Heart left ventricle (tissue), 16 donors: Measurements from ENCODE around the gene PRLH. TPM values are rescaled to one million over a fixed set of nuclear protein-coding genes. Genes with fewer than 3 reads are reported as not detected.
A peak's percentile ranks its signal among the peaks of the same experiment; 100 is the strongest.

ENCODE experiments used
- ATAC-seq, 4 donors: fragments of 200-7000 bp; cut with Tn5 transposase; one replicate each; pipeline ENCODE4 v1.9.1; 2020 to 2022; ENCODE audit warnings: moderate library complexity in 4 of 4, mild to moderate bottlenecking in 3 of 4, moderate number of reproducible peaks in 1 of 4
- DNase-seq, 5 donors: peaks; one replicate each; pipeline ENCODE4 v3.0.0-alpha.2; 2020
- H3K27ac ChIP-seq, 12 donors: fragments of 200-600 bp; sonication (generic) in 4 of 12; one replicate each; pipeline versions ENCODE4 v1.5.0 to v1.8.0; 2016 to 2022; ENCODE audit warnings: mild to moderate bottlenecking in 2 of 12
- H3K27me3 ChIP-seq, 9 donors: fragments of 200-600 bp; sonication (generic) in 2 of 9; one replicate each; pipeline versions ENCODE4 v1.5.1 to v1.8.0; 2016 to 2022; ENCODE audit warnings: mild to moderate bottlenecking in 3 of 9
- H3K36me3 ChIP-seq, 9 donors: fragments of 200-600 bp; sonication (generic) in 2 of 9; one replicate each; pipeline versions ENCODE4 v1.5.0 to v1.8.0; 2018 to 2022; ENCODE audit warnings: mild to moderate bottlenecking in 2 of 9
- H3K4me1 ChIP-seq, 12 donors: fragments of 200-600 bp; sonication (generic) in 4 of 12; one replicate each; pipeline versions ENCODE4 v1.5.0 to v1.8.0; 2016 to 2022; ENCODE audit warnings: mild to moderate bottlenecking in 3 of 12
- H3K4me3 ChIP-seq, 12 donors: fragments of 200-600 bp; sonication (generic) in 4 of 12; one replicate each; pipeline versions ENCODE4 v1.5.0 to v1.8.0; 2017 to 2022; ENCODE audit warnings: mild to moderate bottlenecking in 9 of 12, moderate library complexity in 4 of 12
- H3K9me3 ChIP-seq, 12 donors: fragments of 200-600 bp; sonication (generic) in 4 of 12; one replicate each; pipeline versions ENCODE4 v1.5.0 to v1.8.0; 2016 to 2022; ENCODE audit warnings: mild to moderate bottlenecking in 1 of 12
- POLR2A ChIP-seq, 2 donors: fragments of 450-650 bp; IDR thresholded peaks; one replicate each; pipeline ENCODE4 v1.6.1; 2017; ENCODE audit warnings: antibody characterized with exemption in 2 of 2, mild to moderate bottlenecking in 2 of 2, moderate library complexity in 2 of 2
- whole genome bisulfite sequencing, 4 donors: extraction: QIAGEN DNeasy Blood & Tissue Kit in 2 of 4; methylation state at CpG; one replicate each; pipeline versions ENCODE4 v1.1.5 to v1.1.7; 2013 to 2018; 5-methylcytosine and 5-hydroxymethylcytosine counted together
- intact Hi-C, 10 donors: fragments of 100-400 bp; cut with DNase I; formaldehyde crosslinking; loops; one replicate each; pipeline versions ENCODE4 v1.11.1 to v1.14.2; 2022
- polyA plus RNA-seq, 2 donors: library from polyadenylated mRNA; stranded (reverse); fragments of 200-250 nt; gene quantifications; one replicate each; pipeline ENCODE4 v1.2.3, GENCODE V29; 2013
- total RNA-seq, 9 donors: library from RNA; depleted of rRNA in 2 of 9; stranded (reverse); fragments of >200 nt in 2 of 9; fragmentation: NEBNext Ultra II Directional in 3 of 9; extraction: Animal tissue kit (Norgen Biotek cat#: 25700) in 3 of 9; gene quantifications; one replicate each; pipeline versions ENCODE4 v1.1.0 to v1.2.4, GENCODE V29; 2016 to 2023
- TF ChIP-seq, protein P1 (sequence below), 12 donors: fragments of 200-600 bp; sonication (generic) in 4 of 12; IDR thresholded peaks; one replicate each; pipeline versions ENCODE4 v1.5.0 to v1.8.0; 2018 to 2022; ENCODE audit warnings: antibody characterized with exemption in 12 of 12, mild to moderate bottlenecking in 5 of 12
- donor health status: ischemic (EF 13 %, LVEDD 7.1; RV severe dilation, severe dysfunction).
- donor health status: healthy with polysubstance abuse.
- donor health status: DM: no; HTN: yes; CAD: no.
- donor health status: DM: no; HTN: no; CAD: no.
- donor health status: ischemic (EF 25% LVEDD 6.9; RV normal size, moderate dysfunction).
- donor health status: ischemic (EF 25% LVEDD 5.7; RV mildly dilated, moderate dysfunction).
- donor health status: healthy.
- donor health status: DM: yes; HTN: yes; CAD: no.
- donor health status: ischemic (EF 35%, LVEDD 5.7; RV mildly dilated, moderate dysfunction).
- donor health status: nonischemic (EF 11% LVEDD 7.7; RV severe dilation, severe dysfunction).
- donor health status: DM: yes; HTN: yes; CAD: no.
- donor health status: PGD.
- donor health status: ischemic (EF 29% LVEDD 5.4; RV normal size, mild dysfunction).
- donor health status: nonischemic (EF 23%, LVEDD 6.1; RV moderate dilation, normal function).

Gene PRLH
- total and polyA plus RNA-seq, 11 donors: not detected

DNA sequence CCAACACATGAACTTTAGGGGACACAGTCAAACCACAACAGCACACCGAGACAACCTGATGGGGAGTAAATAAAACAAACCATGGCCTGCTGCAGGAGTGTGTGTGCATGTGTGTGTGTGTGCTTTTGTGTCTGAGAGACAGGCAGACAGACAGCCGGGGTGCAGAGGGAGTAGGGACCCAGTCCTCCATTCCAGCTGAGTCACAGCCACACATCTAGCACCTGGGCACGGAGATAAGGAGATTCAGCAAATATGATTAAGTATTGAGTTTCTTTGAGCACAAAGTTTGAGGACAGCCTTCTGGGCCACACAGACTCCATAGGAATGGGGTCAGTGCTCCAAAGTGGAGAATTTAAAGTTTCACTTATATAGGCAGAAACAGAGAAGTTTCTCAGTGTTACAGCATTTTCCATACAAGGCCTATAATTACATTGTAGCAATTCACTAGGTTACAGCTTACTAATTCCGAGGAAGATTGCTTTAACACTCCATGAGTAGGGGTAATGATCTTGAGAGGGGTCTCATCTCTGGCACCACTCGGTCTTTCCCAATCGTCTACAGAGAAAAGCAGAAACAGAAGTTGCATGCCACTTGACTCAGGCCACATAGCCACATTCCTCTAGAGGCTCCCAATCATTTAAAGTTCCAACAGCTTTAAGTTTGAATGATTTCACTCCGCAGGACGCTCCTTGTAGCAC is 30.8 kb upstream of the PRLH start:
- no peaks in the 10 kb centered on the region for H3K9me3 ChIP-seq
- intact Hi-C loops: no loop called here
- no peak overlapping the region for H3K27ac ChIP-seq
- H3K4me1 ChIP-seq: peaks cover 0 to 11% (median 7%) of the 10 kb centered on the region in 12 donors
- peaks cover 0 to 9% (median 0%) of the 10 kb centered on the region in 9 donors for H3K36me3 ChIP-seq
- TF ChIP-seq, protein P1, sequence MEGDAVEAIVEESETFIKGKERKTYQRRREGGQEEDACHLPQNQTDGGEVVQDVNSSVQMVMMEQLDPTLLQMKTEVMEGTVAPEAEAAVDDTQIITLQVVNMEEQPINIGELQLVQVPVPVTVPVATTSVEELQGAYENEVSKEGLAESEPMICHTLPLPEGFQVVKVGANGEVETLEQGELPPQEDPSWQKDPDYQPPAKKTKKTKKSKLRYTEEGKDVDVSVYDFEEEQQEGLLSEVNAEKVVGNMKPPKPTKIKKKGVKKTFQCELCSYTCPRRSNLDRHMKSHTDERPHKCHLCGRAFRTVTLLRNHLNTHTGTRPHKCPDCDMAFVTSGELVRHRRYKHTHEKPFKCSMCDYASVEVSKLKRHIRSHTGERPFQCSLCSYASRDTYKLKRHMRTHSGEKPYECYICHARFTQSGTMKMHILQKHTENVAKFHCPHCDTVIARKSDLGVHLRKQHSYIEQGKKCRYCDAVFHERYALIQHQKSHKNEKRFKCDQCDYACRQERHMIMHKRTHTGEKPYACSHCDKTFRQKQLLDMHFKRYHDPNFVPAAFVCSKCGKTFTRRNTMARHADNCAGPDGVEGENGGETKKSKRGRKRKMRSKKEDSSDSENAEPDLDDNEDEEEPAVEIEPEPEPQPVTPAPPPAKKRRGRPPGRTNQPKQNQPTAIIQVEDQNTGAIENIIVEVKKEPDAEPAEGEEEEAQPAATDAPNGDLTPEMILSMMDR (IDR thresholded peaks at IDR 0.05): no peak
- no peak for TF ChIP-seq POLR2A (IDR thresholded peaks at IDR 0.05)
- 91 to 95% (median 93%) methylated on average over 8 of the region's 8 CpGs for WGBS, 4 donors
- ATAC-seq (no peak), DNase-seq (no peak)
- no peak overlapping the region for H3K4me3 ChIP-seq
- no peaks in the 10 kb centered on the region for H3K27me3 ChIP-seq

GRCh38 chr2:237536083-237536415 is 30.3 kb upstream of the PRLH start:
- peaks cover 0 to 9% (median 0%) of the 10 kb centered on the region in 9 donors for H3K36me3 ChIP-seq
- no peak overlapping the region for H3K4me3 ChIP-seq
- no peak overlapping the region for H3K27ac ChIP-seq
- intact Hi-C loops: no loop called here
- DNase-seq (no peak), ATAC-seq (no peak)
- no peaks in the 10 kb centered on the region for H3K9me3 ChIP-seq
- WGBS, 4 donors: 75 to 96% (median 93%) methylated on average over 5 of the region's 5 CpGs
- H3K4me1 ChIP-seq: peaks cover 0 to 16% (median 12%) of the 10 kb centered on the region in 12 donors
- no peak for TF ChIP-seq POLR2A (IDR thresholded peaks at IDR 0.05)
- TF ChIP-seq, protein P1 (IDR thresholded peaks at IDR 0.05): no peak
- no peaks in the 10 kb centered on the region for H3K27me3 ChIP-seq

GRCh38 chr2:237536617-237537016 is 29.8 kb upstream of the PRLH start:
- Histone ChIP-seq H3K4me1 (peaks cover 0 to 20% (median 16%) of the 10 kb centered on the region in 12 donors), H3K27ac (no peak overlapping the region), H3K27me3 (no peaks in the 10 kb centered on the region), H3K4me3 (no peak overlapping the region), H3K9me3 (no peaks in the 10 kb centered on the region), H3K36me3 (peaks cover 0 to 9% (median 0%) of the 10 kb centered on the region in 9 donors)
- DNase-seq: no peak
- intact Hi-C loops: no loop called here
- WGBS, 4 donors: 89 to 96% (median 94%) methylated on average over 9 of the region's 9 CpGs
- no peak for ATAC-seq
- TF ChIP-seq, protein P1 (IDR thresholded peaks at IDR 0.05): no peak
- no peak for TF ChIP-seq POLR2A (IDR thresholded peaks at IDR 0.05)

DNA sequence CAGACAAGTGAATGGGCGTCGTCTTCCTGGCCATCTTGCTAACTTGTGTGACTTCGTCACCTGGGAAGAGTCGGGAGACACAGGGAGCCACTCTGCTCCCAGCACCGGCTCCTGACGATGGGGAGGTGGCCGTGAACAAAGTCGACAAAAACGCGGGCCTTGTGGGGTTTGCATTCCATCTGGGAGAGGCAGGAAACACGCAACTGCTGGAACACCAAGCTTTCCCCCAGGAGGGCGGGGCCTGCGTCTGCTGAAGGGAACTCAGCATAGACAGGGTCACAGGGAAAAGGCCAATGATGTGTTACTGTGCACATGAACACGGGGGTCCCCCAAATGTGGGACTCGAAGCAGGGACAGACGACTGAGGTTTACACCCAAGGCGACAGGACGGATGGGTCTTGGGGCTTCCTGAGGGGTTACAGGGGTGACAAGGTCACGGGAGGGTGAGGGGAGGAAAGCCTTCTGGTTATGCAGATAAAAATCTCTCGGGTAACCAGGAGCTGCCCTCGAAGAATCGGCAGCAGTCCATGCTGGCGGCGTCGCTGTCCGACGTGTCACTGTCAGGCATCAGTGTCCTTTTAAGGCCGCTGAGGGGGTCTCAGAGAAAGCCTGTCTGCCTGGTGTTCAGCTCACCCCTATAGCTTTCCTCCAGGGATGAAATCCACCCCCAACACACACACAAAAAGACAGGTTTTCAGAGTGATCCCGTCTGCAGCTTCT is 28.2 kb upstream of the PRLH start:
- peaks cover 0 to 20% (median 16%) of the 10 kb centered on the region in 12 donors for H3K4me1 ChIP-seq
- H3K27ac ChIP-seq: no peak overlapping the region
- TF ChIP-seq POLR2A (IDR thresholded peaks at IDR 0.05): no peak
- TF ChIP-seq, protein P1 (IDR thresholded peaks at IDR 0.05): no peak
- intact Hi-C loops: no loop called here
- H3K36me3 ChIP-seq: peaks cover 0 to 3% (median 0%) of the 10 kb centered on the region in 9 donors
- ATAC-seq (no peak), DNase-seq (peak in 1 of 5 donors; percentile 4)
- H3K4me3 ChIP-seq: no peak overlapping the region
- WGBS, 4 donors: 74 to 82% (median 80%) methylated on average over 29 of the region's 29 CpGs
- no peaks in the 10 kb centered on the region for H3K9me3 ChIP-seq
- H3K27me3 ChIP-seq: no peaks in the 10 kb centered on the region
